Liver (tissue), 9 donors: Measurements from ENCODE around the gene TMEM213. TPM values are rescaled to one million over a fixed set of nuclear protein-coding genes. Genes with fewer than 3 reads are reported as not detected.

Experiments used
- DNase-seq: peaks from one replicate; pipeline ENCODE4 v3.0.0-alpha.2; 2017; ENCODE audit warnings: low spot score
- H3K27ac ChIP-seq, 2 donors: one replicate each; pipeline ENCODE4 v1.7.0; 2013; ENCODE audit warnings: inconsistent platforms in 2 of 2, low read length in 2 of 2, control low read depth in 1 of 2, low read depth in 1 of 2, mild to moderate bottlenecking in 1 of 2
- H3K27me3 ChIP-seq, 4 donors: one replicate each; pipeline versions ENCODE4 v1.6.1 to v1.7.0; 2013; ENCODE audit warnings: low read length in 3 of 4, inconsistent platforms in 1 of 4, mild to moderate bottlenecking in 1 of 4, moderate library complexity in 1 of 4; ENCODE audit not compliant: control insufficient read depth in 4 of 4, insufficient read depth in 4 of 4
- H3K36me3 ChIP-seq, 4 donors: one replicate each; pipeline versions ENCODE4 v1.6.1 to v1.7.0; 2013; ENCODE audit warnings: low read length in 3 of 4, mild to moderate bottlenecking in 3 of 4, low read depth in 1 of 4, moderate library complexity in 1 of 4; ENCODE audit not compliant: control insufficient read depth in 4 of 4, insufficient read depth in 3 of 4
- H3K4me1 ChIP-seq, 4 donors: one replicate each; pipeline versions ENCODE4 v1.6.1 to v1.7.0; 2013; ENCODE audit warnings: low read length in 3 of 4, mild to moderate bottlenecking in 3 of 4, moderate library complexity in 1 of 4; ENCODE audit not compliant: control insufficient read depth in 4 of 4, insufficient read depth in 4 of 4
- H3K4me3 ChIP-seq, 3 donors: one replicate each; pipeline versions ENCODE4 v1.6.1 to v1.7.0; 2013; ENCODE audit warnings: low read length in 3 of 3, control low read depth in 1 of 3, low read depth in 1 of 3, mild to moderate bottlenecking in 1 of 3
- H3K9ac ChIP-seq, 2 donors: one replicate each; pipeline ENCODE4 v1.7.0; 2013; ENCODE audit warnings: low read length in 2 of 2, mild to moderate bottlenecking in 2 of 2, moderate library complexity in 2 of 2, control low read depth in 1 of 2, low read depth in 1 of 2
- H3K9me3 ChIP-seq, 4 donors: one replicate each; pipeline versions ENCODE4 v1.6.1 to v1.7.0; 2013; ENCODE audit warnings: low read length in 3 of 4; ENCODE audit not compliant: control insufficient read depth in 4 of 4
- ATF3 ChIP-seq: IDR thresholded peaks from 2 replicates; pipeline ENCODE4 v1.6.1; 2016; ENCODE audit warnings: antibody characterized with exemption
- CTCF ChIP-seq: fragments of 150-350 bp; IDR thresholded peaks from 2 replicates; pipeline ENCODE4 v1.5.1; 2017; ENCODE audit warnings: improper control_type of control experiment, low read depth, low read length; ENCODE audit not compliant: missing input control
- EGR1 ChIP-seq, 2 donors: IDR thresholded peaks; 2 replicates each; pipeline ENCODE4 v1.6.1; 2016 to 2018; ENCODE audit warnings: antibody characterized with exemption in 2 of 2, low read depth in 2 of 2
- FOXA2 ChIP-seq: IDR thresholded peaks from 2 replicates; pipeline ENCODE4 v1.6.1; 2016; ENCODE audit warnings: antibody characterized with exemption
- GABPA ChIP-seq, 2 donors: IDR thresholded peaks in 1 of 2; conservative IDR thresholded peaks in 1 of 2; 2 replicates each; pipeline ENCODE4 v1.6.1; 2016; ENCODE audit warnings: antibody characterized with exemption in 2 of 2, mild to moderate bottlenecking in 1 of 2, moderate library complexity in 1 of 2
- HNF4A ChIP-seq, 2 donors: conservative IDR thresholded peaks; 2 replicates each; pipeline ENCODE4 v1.6.1; 2016; ENCODE audit warnings: antibody characterized with exemption in 2 of 2, mild to moderate bottlenecking in 2 of 2
- HNF4G ChIP-seq: IDR thresholded peaks from 2 replicates; pipeline ENCODE4 v1.6.1; 2016; ENCODE audit warnings: antibody characterized with exemption
- JUND ChIP-seq, 2 donors: IDR thresholded peaks; 2 replicates each; pipeline ENCODE4 v1.6.1; 2016; ENCODE audit warnings: antibody characterized with exemption in 2 of 2
- MAX ChIP-seq: IDR thresholded peaks from 2 replicates; pipeline ENCODE4 v1.6.1; 2016; ENCODE audit warnings: antibody characterized with exemption
- NR2F2 ChIP-seq: IDR thresholded peaks from 2 replicates; pipeline ENCODE4 v1.6.1; 2016; ENCODE audit warnings: antibody characterized with exemption
- RAD21 ChIP-seq, 2 donors: IDR thresholded peaks; 2 replicates each; pipeline ENCODE4 v1.6.1; 2016; ENCODE audit warnings: antibody characterized with exemption in 2 of 2, mild to moderate bottlenecking in 2 of 2
- REST ChIP-seq: IDR thresholded peaks from 2 replicates; pipeline ENCODE4 v1.6.1; 2016; ENCODE audit warnings: antibody characterized with exemption, mild to moderate bottlenecking
- RXRA ChIP-seq, 2 donors: IDR thresholded peaks; 2 replicates each; pipeline ENCODE4 v1.6.1; 2017 to 2018; ENCODE audit warnings: antibody characterized with exemption in 2 of 2, mild to moderate bottlenecking in 1 of 2
- SP1 ChIP-seq: IDR thresholded peaks from 2 replicates; pipeline ENCODE4 v1.6.1; 2018; ENCODE audit warnings: antibody characterized with exemption, mild to moderate bottlenecking
- TAF1 ChIP-seq: conservative IDR thresholded peaks from 2 replicates; pipeline ENCODE4 v1.6.1; 2016; ENCODE audit warnings: antibody characterized with exemption, mild to moderate bottlenecking
- YY1 ChIP-seq: IDR thresholded peaks from 2 replicates; pipeline ENCODE4 v1.6.1; 2016; ENCODE audit warnings: antibody characterized with exemption, mild to moderate bottlenecking
- ZBTB33 ChIP-seq: IDR thresholded peaks from 2 replicates; pipeline ENCODE4 v1.6.1; 2016; ENCODE audit warnings: antibody characterized with exemption
- WGBS: extraction: QIAGEN DNeasy Blood & Tissue Kit; methylation state at CpG from one replicate; pipeline ENCODE4 v1.1.7; 2013; 5-methylcytosine and 5-hydroxymethylcytosine counted together
- polyA plus RNA-seq, 2 donors: library from polyadenylated mRNA; stranded (reverse) in 1 of 2; unstranded in 1 of 2; fragments of 200-250 nt in 1 of 2; fragments of >200 nt in 1 of 2; fragmentation: Nextera tagmentation in 1 of 2; extraction: Ambion mirVana in 1 of 2; gene quantifications; one replicate each; pipeline versions ENCODE4 v1.2.1 to v1.2.3, GENCODE V29; 2013 to 2015
- total RNA-seq, 2 donors: library from RNA; depleted of rRNA; stranded (reverse); fragments of >200 nt; gene quantifications; one replicate each; pipeline ENCODE4 v1.2.3, GENCODE V29; 2014
- donor health status: healthy.
- donor health status: healthy.
- donor health status: healthy.
- donor health status: healthy.
- donor health status: healthy.

The TMEM213 gene
- total and polyA plus RNA-seq, 4 donors = not detected

- H3K27ac ChIP-seq = no peak overlapping the region
- H3K9me3 ChIP-seq = no peaks in the 10 kb centered on the region
- TF ChIP-seq GABPA (IDR thresholded peaks at IDR 0.05 in 1 of 2, conservative IDR thresholded peaks at IDR 0.05 in 1 of 2) (no peak), HNF4G (no peak), ZBTB33 (no peak), RAD21 (IDR thresholded peaks at IDR 0.05) (no peak), RXRA (IDR thresholded peaks at IDR 0.05) (no peak)
- H3K27me3 ChIP-seq = no peaks in the 10 kb centered on the region
- H3K4me1 ChIP-seq = no peaks in the 10 kb centered on the region
- H3K36me3 ChIP-seq = no peaks in the 10 kb centered on the region
- no peak for DNase-seq
- no peak overlapping the region for H3K4me3 ChIP-seq
- 97% methylated on average over 30 of the region's 30 CpGs for WGBS
- H3K9ac ChIP-seq = no peak overlapping the region
These were observed 71.6 kb downstream of the TMEM213 start for GRCh38 chr7:138869353-138869752.

- Histone ChIP-seq H3K27me3 (no peaks in the 10 kb centered on the region), H3K9me3 (no peaks in the 10 kb centered on the region), H3K9ac (no peak overlapping the region), H3K27ac (no peak overlapping the region), H3K36me3 (no peaks in the 10 kb centered on the region), H3K4me1 (no peaks in the 10 kb centered on the region), H3K4me3 (no peak overlapping the region)
- DNase-seq = no peak
- WGBS = 96% methylated on average over 21 of the region's 21 CpGs
- TF ChIP-seq TAF1 = no peak
- TF ChIP-seq HNF4G = no peak
- no peak for TF ChIP-seq GABPA (IDR thresholded peaks at IDR 0.05 in 1 of 2, conservative IDR thresholded peaks at IDR 0.05 in 1 of 2)
- TF ChIP-seq FOXA2 = no peak
These were observed 73.4 kb downstream of the TMEM213 start for GRCh38 chr7:138871065-138871813.

GRCh38 chr7:138871814-138872090, 74.0 kb downstream of the TMEM213 start:
- WGBS = 94% methylated on average over 5 of the region's 5 CpGs
- no peaks in the 10 kb centered on the region for H3K9me3 ChIP-seq
- H3K4me1 ChIP-seq = no peaks in the 10 kb centered on the region

More at GRCh38 chr7:138871814-138872090, 74.0 kb downstream of the TMEM213 start:
- Histone ChIP-seq H3K4me3 (no peak overlapping the region), H3K27me3 (no peaks in the 10 kb centered on the region), H3K9ac (no peak overlapping the region), H3K36me3 (no peaks in the 10 kb centered on the region), H3K27ac (no peak overlapping the region)
- DNase-seq = no peak
- no peak for TF ChIP-seq JUND (IDR thresholded peaks at IDR 0.05)
- no peak for TF ChIP-seq NR2F2
- TF ChIP-seq MAX = no peak
- no peak for TF ChIP-seq RAD21 (IDR thresholded peaks at IDR 0.05)
- TF ChIP-seq CTCF = no peak
- no peak for TF ChIP-seq ZBTB33
- TF ChIP-seq RXRA (IDR thresholded peaks at IDR 0.05) = no peak
- no peak for TF ChIP-seq TAF1
- TF ChIP-seq REST = no peak
- no peak for TF ChIP-seq EGR1 (IDR thresholded peaks at IDR 0.05; ENCODE audit: low read depth in 2 of 2)
- TF ChIP-seq FOXA2 = no peak
- TF ChIP-seq YY1 = no peak
- TF ChIP-seq SP1 = no peak
- no peak for TF ChIP-seq GABPA (IDR thresholded peaks at IDR 0.05 in 1 of 2, conservative IDR thresholded peaks at IDR 0.05 in 1 of 2)
- no peak for TF ChIP-seq ATF3
- no peak for TF ChIP-seq HNF4A (conservative IDR thresholded peaks at IDR 0.05)
- no peak for TF ChIP-seq HNF4G
